NCI-H128 (cell line): ENCODE results near the gene POR.
A peak's percentile ranks its signal among the peaks of the same experiment; 100 is the strongest.
"Not testable (repeated sequence)": the region's sequence is repeated elsewhere in the genome, so short reads cannot be mapped to it uniquely, and the experiment has no call there.

Source experiments
- DNase-seq: peaks from one replicate; lab custom pipeline; 2025; ENCODE audit not compliant: unreplicated experiment; lab: John Stamatoyannopoulos, UW

Gene POR

DNA sequence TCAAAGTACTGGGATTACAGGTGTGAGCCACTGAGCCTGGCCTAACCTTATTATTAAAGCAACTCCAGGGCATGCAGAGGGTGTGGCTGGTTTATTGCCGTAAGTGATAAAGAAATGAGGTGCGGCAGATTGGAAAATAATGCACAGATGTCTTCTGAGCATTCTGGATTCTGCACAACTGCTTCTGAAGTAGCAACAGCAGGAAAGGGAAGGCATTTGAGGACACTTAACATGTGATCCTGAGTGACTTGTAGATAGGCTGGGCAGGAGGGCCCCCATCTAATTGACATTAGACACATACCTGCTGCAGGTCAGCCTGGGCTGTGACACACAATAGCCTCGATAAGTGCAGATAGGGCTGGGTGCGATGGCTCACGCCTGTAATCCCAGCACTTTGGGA lies 30.5 kb upstream of the POR start:
- DNase-seq = no peak

DNA sequence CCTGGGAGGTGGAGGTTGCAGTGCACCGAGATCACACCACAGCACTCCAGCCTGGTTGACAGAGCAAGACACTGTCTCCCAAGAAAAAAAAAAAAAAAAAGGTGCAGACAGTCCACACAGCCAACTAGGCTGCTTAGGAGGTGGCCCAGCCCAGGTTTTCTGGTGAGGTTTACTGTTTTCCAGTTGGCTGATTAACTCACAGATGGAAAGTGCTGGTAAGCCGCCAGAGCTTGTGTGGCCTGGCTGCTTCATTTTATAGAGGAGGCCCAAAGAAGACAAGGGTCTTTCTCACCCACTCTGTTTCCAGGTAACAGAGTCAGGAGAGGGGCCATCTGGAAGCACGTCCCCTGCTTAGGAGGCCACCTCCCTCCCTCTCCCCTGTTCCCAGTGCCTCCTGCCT lies 29.9 kb upstream of the POR start:
- DNase-seq = no peak

DNA sequence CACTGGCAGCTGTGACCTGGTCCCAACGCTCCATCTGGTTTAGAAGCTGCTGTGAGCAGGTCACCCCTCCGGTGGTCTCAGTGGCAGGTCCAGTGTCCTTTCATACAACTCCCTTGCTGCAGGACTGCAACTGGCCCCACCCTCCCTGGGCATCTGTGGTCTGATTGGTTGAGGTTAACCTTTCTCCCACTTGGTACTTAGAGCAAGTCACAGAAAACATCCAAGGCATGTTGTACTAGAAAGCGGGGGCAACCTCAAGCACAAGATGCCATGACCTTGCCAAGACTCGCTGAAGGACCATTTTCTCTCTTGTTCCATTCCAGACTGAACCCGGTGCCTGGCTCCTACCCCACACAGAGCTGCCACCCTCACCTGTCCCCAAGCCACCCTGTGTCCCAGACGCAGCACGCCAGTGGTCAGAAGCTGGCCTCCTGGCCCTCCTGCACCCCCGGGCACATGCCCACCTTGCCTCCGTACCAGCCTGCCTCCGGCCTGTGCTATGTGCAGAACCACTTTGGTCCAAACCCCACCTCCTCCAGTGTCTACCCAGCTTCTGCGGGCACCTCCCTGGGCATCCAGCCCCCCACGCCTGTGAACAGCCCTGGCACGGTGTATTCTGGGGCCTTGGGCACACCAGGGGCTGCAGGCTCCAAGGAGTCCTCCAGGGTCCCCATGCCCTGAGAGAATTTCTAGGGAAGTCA lies 27.1 kb upstream of the POR start:
- DNase-seq = no peak

DNA sequence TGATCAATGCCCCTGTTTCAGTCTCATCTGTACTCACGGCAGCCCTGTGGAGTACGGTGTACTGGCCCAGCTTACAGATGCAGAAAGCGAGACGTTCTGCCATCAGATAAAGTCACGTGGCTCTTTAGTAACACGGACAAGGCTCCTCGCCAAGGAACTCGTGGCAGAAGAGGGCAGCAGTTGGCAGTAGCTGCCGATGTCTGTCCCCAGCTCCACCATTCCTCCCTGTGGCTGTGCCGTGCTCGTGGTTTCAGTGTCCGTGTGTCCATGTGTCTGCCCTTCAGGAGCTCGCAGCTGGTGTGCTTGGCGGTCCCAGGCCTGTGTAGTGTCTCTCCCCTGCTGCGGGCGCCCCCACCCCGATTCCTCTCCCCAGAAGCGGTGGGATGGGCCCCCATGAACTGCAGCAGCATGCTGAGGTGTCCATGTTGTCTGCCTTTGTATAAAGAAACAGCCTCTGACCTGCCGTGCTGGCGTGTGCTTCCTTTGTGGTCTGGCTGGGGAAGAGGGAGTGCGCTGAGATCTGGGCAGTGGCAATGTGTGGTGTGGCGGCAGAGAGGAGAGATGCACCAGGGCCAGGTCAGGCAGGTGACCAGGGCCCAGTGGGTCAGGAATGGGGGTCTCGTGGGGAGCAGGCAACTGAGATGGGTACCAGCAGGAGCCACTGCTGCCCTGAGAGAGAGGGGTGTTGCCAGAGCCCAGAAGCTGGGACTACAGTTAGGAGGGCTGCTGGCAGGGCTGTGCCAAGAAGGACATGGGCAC lies 26.3 kb upstream of the POR start:
- no peak for DNase-seq

DNA sequence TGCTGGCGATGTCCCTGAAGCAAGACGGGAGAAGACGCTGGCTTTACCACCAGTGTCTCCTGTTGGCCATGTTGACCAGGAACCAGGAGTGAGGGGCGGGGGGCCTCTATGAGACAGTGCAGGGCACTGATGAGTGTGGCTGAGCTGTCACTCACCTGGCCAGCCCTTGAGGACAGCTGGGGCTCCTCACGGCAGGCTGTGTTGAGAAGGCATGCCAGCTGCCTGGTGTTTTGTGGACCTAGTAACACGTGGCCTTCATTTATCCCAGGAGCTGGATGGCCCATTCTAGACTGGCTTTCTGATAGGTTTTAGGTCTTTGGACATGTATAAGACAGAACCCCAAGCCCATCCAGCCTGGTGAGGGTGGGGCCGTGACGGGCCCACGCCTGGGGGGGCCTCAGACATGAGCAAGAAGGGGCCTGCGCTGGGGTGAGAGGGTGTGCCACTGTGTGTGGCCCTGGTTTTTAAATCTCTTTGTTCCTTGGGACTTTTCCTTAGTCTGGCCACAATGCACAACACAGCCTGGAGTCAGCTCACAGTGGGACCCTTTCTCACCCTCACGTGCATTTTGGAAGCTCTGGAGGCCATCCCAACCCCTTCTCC lies 25.6 kb upstream of the POR start:
- DNase-seq = no peak

DNA sequence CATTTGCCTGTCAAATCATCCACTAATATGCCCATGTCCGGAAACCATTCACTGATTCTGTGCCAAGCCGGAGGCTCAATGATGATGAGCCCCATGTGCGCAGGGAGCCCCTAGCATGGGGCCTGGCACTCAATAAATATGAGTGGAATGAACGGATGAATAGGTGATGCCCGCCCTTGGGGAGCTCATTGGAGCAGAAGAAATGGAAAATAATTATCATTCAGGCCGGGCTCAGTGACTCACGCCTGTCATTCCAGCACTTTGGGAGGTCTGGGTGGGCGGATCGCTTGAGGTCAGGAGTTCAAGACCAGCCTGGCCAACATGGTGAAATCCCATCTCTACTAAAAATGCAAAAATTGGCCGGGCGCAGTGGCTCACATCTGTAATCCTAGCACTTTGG lies 25.1 kb upstream of the POR start:
- DNase-seq = no peak

DNA sequence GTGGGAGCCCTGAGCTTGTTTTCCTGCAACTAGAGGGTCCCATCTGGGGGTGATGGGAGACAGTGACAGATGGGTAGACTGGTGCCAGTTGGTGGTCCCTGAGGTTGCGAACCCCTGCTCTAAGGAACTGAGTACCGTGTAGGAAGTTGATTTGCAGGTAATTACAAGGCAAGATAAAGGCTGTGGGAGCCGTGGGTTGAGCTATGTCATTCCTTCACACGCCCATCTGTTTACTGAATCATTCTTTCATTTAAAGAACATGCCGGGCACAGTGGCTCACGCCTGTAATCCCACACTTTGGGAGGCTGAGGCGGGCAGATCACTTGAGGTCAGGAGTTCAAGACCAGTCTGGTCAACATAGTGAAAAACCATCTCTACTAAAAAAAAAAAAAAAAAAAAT lies 23.7 kb upstream of the POR start:
- not testable (repeated sequence) for DNase-seq

DNA sequence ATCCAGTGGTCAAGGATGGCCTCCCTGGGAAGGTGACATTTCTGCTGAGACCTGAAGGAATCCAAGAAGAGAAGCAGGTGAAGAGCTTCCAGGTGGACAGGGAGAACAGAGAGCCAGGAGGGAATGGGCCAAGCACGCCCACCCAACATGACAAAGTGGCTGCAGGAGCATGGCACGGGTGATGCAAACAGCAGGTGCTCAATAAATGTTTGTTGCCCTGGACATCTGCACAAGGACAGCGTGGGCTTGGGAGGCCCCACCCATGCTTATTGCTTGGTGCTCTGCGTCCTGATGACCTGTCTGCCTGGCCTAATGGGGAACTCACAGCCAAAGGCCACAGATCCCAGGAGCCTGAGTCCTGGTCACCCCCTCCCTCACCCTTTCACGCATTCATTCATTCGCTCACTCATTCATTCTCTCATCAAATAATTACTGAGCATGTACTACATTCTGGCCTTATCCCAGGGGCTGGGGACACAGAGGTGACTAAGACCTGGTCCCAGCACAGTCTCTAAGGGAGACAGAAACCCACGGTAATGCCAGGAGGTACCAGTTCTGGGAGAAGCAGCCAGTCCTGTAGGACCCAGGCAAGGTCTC lies 23.0 kb upstream of the POR start:
- DNase-seq = no peak

DNA sequence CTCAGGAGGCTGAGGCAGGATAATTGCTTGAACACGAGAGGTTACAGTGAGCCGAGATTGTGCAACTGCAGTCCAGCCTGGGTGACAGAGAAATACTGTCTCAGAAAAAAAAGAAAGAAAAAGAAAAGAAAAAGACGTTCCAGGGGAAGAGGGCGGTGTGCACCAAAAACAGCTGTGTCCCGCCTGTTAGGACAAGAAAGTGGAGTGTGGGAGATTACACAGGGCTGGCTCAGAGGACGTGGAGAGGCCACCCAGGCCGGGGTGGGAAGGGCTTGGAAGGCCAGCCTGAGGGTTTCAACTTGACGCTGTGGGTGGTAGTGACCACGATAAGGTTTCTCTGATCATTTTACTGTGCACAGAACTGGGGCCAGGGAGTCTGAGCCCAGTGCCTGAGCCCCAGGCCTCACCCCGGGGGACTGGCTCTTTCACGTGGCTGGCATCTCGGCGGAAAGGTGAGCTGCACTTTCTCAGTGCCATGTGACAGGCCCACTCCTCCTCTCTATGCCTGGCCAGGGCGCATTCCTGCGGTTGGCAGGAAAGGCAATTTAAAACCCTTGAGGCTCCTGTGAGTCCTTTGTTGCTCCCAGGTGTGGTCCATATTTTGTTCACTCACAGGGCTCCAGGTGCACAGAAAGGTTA lies 22.2 kb upstream of the POR start:
- peak; percentile 72 for DNase-seq

DNA sequence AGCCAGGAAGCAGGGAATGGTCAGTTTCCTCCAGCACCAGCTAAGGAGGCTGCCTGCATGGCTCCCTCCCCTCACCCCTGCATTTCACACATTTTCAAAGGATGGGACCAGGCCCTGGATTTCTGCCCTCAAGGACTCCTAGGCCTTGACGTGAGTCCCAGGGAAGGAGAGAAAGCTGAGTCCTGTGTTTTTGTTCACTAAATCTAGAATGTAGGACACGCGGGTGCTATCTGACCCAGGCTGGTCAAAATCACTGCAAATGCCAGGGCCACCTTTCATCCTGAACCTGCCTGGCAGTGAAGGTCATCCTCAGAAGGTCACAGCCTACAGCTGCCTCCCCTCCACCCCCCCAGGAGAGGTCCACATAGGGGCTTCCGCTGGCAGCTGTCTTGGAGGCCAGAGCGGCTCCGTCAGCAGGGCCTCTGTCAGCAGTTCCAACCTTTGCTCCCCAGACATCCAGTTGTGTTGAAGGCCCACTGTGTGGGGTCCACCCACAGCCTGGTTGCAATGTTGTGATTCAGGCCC lies 18.1 kb upstream of the POR start:
- no peak for DNase-seq

DNA sequence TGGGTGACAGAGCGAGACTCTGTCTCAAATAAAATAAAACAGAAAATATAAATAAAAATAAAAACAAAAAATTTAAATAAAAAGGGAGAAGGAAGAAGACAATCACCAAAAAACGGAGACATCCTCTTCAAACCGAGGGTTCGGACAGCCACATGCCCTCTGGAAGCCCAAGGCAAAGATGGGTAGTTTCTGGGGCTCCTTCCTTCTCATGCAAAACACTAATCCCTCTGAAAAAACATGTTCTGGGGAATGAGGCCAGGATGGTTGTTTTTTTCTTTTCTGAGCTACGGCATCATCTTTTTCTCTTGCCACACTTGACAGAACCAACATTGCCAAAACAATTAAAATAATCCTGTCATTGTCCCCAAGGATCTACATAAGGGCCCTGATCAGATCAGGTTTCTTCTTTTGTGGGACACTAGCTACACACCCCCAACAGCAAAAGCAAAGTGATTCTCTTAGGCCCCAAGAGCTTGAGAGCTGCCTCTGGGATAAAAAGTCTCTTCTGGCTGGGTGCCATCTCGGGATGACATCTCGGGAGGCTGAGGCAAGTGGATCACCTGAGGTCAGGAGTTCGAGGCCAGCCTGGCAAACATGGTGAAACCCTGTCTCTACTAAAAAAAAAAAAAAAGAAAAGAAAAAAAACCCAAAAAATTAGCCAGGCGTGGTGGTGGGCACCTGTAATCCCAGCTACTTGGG lies 14.2 kb upstream of the POR start:
- DNase-seq = peak; percentile 2

DNA sequence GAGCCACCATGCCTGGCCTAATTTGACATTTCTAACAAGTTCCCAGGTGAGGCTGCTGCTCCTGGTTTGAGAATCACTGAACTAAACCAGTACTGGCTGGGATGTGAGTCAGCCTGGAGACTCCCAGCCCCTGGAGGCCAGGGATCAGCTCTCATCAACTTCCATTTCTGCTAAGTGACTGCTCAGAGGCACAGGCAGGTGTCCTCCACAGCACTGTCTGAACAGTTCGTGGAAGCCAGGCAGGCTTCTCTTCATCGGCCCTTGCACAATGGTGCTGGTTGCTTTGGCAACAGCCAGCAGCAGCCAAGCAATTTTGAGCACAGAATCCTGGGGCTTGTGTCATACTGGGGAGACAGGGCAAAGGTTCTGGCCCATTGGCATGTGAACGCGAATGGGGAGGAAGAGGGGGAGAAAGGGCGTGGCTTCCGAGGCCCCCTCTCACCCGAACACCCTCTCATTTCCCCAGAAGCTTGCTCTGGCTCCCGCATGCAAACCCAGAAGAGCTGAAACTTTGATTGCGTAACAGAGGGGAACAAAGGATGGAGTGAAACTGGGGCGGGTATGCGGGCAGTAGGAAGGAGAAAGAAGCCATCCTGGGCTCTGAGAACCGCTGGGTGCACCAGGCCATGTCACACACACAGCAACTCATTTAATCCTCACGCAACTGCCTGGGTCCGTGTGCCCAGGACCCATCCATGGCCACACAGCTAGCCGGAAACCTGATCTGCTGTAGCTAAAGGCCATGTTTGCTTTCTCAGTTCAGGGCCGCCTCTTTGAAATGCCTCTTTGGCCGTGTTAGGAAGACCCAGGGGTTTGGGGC lies 9.0 kb upstream of the POR start:
- peak; percentile 44 for DNase-seq

DNA sequence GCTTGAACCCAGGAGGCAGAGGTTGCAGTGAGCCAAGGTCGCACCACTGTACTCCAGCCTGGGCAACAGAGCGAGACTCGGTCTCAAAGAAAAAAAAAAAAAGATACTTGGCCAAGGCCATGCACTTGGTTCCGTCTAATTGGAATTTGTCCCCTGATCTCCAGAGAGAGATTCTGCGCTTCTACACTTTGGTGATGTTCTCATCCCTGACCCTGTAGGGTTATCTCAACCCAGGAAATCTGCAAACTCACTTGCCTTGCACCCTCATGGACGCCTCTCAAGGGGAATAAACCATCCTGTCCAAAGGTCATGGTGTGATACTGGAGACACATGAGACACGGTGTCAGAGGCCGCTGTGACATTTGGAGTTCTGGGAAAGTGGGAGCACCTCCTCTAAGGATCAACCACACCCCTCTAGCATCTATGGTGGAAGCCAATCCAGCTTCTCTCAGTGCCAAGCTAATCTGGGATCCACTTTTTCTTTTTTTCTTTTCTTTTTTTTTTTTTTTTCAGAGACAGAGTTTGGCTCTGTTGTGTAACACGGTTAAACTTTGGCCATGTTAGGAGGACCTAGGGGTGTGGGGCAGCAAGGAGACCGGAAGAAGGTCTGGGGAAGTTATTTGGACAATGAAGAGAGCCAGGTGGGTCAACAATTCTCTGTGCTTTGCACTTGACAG lies 7.8 kb upstream of the POR start:
- DNase-seq = no peak

DNA sequence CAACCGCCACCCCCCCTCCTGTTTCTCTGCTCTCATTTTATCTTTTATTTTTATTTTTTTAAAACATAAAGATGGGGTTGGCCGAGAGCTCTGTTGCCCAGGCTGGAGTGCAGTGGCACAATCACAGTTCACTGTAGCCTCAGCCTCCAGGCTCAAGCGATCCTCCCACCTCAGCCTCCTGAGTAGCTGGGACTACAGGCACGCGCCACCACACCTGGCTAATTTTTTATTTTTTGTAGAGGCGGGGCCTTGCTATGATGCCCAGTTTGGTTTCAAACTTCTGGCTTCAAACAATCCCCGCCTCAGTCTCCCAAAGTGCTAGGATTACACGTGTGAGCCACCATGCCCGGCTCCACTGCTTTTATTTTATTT lies 7.3 kb upstream of the POR start:
- DNase-seq = not testable (repeated sequence)

DNA sequence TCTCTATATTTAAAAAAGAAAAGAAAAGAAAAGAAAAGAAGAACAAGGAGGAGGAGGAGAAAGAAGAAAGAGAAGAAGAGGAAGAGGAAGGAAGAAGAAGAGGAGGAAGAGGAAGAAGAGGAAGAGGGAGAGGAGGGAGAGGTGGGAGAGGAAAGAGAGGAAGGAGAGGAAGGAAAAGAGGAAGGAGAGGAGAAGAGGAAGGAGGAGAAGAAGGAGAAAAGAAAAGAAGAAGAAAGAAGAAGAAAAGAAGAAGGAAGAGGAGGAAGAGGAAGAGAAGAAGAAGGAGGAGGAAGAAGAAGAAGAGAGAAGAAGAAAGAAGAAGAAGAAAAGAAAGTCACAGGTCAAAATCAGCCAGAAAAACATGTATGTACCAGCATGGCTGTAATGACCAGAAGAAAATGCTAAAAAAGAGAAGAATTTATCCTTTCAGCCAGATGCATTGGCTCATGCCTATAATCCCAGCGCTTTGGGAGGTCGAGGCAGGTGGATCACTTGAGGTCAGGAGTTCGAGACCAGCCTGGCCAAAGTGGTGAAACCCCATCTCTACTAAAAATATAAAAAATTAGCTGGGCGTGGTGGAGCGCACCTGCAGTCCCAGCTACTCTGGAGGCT lies 5.3 kb upstream of the POR start:
- no peak for DNase-seq

DNA sequence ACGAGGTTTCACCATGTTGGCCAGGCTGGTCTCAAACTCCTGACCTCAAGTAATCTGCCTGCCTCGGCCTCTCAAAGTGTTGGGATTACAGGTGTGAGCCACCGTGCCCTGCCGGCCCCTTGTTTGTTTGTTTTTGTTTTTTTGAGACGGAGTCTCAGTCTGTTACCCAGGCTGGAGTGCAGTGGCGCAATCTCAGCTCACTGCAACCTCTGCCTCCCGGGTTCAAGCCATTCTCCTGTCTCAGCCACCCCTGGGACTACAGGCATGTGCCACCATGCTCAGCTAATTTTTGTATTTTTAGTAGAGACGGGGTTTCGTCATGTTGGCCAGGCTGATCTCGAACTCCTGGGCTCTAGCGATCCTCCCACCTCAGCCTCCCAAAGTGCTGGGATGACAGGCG lies 3.8 kb upstream of the POR start:
- not testable (repeated sequence) for DNase-seq

DNA sequence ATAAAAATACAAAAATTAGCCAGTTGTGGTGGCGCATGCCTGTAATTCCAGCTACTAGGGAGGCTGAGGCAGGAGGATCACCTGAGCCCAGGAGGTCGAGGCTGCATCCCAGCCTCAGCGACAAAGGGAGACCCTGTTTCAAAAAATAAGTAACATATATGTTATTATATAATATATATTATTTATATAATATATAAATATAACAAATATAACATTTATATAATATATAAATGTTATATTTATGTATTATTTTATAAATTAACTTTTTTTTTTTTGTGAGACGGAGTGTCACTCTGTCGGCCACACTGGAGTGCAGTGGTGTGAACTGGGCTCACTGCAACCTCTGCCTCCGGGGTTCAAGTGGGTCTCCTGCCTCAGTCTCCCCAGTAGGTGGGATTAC lies 1.5 kb upstream of the POR start:
- DNase-seq = no peak

DNA sequence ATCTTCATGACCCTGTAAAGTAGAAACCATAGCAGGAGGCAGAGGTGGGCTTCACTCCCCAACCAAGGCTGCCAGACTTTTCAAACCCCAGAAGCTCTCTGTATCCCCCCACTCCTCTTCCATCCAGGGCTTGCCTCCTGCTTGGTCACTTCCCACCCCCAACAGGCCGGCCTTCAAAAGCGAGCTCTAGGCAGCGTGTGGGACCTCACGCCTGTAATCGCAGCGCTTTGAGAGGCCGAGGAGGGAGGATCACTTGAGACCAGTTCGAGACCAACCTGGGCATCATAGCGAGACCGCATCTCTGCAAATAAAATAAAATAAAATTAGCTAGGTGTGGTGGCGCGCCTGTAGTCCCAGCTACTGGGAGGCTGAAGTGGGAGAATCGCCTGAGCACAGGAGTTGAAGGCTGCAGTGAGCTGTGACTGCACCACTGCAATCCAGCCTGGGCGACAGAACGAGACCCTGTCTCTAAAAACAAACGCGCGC lies 743 bp upstream of the POR start:
- DNase-seq = no peak
